ENCODE data around the gene SLC38A1.

DNA sequence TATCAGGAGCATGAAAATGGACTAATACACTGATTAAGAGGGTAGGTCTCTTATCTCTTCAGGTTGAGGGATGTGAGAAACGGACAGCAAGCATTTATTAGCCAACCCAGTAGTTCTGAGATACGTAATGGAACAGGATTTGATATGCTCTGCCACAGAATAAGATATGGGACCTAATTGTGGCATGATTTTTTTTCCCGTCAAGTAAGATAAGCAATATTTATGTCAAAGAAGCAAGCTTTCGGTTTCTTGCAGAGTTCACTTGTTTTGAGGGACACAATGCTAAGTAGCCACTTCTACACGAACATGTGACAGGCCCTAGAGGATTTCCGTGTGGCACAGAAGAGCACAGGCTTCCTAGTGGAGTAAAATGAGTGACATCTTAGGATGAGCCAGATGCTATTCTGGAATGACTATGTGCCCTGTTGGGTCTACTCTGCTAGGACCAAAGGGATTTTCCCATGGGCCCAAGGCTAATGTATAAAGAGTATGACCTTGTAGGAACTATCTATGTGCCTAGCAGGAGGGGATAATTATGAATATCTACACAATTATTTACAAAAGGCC is 57.9 kb downstream of the SLC38A1 start:
- TF ChIP-seq, protein P1, sequence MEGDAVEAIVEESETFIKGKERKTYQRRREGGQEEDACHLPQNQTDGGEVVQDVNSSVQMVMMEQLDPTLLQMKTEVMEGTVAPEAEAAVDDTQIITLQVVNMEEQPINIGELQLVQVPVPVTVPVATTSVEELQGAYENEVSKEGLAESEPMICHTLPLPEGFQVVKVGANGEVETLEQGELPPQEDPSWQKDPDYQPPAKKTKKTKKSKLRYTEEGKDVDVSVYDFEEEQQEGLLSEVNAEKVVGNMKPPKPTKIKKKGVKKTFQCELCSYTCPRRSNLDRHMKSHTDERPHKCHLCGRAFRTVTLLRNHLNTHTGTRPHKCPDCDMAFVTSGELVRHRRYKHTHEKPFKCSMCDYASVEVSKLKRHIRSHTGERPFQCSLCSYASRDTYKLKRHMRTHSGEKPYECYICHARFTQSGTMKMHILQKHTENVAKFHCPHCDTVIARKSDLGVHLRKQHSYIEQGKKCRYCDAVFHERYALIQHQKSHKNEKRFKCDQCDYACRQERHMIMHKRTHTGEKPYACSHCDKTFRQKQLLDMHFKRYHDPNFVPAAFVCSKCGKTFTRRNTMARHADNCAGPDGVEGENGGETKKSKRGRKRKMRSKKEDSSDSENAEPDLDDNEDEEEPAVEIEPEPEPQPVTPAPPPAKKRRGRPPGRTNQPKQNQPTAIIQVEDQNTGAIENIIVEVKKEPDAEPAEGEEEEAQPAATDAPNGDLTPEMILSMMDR (IDR thresholded peaks at IDR 0.05), result no peak
- no peak for TF ChIP-seq POLR2A (IDR thresholded peaks at IDR 0.05)
